Caki2 (cell line): ENCODE measurements around the gene CDH11. TPM values are rescaled to one million over a fixed set of nuclear protein-coding genes. Genes with fewer than 3 reads are reported as not detected.

ENCODE experiments used
- DNase-seq: peaks from one replicate; pipeline ENCODE4 v3.0.0-alpha.2; 2015; ENCODE audit warnings: low read depth
- in situ Hi-C: cut with HindIII; loops from 2 replicates; pipeline ENCODE4 v1.10.0; 2016; ENCODE audit warnings: low sequenced_read_pairs, low pct_unique_long_range_greater_than_20kb, mixed read lengths
- total RNA-seq: library from RNA; depleted of rRNA; stranded (reverse); fragments of >200 nt; shearing (Covaris generic); gene quantifications from 2 replicates; pipeline ENCODE4 v1.2.3, GENCODE V29; 2014; ENCODE audit warnings: low replicate concordance

CDH11 gene
- total RNA-seq, 1 experiment from 2014 or later = not detected

GRCh38 chr16:65003621-65004020 lies 118.2 kb downstream of the CDH11 start:
- in situ Hi-C loops = no loop called here

GRCh38 chr16:65002265-65002664 lies 119.6 kb downstream of the CDH11 start:
- in situ Hi-C loops = no loop called here
- no peak for DNase-seq

More at GRCh38 chr16:65003621-65004020, 118.2 kb downstream of the CDH11 start:
- DNase-seq = no peak

GRCh38 chr16:65000654-65001053 lies 121.2 kb downstream of the CDH11 start:
- in situ Hi-C loops = no loop called here
- DNase-seq = no peak

GRCh38 chr16:64997751-64998150 lies 124.1 kb downstream of the CDH11 start:
- in situ Hi-C loops = no loop called here
- DNase-seq = no peak

GRCh38 chr16:64997121-64997520 lies 124.7 kb downstream of the CDH11 start:
- DNase-seq = no peak
- in situ Hi-C loops = no loop called here

GRCh38 chr16:64996641-64997040 lies 125.2 kb downstream of the CDH11 start:
- in situ Hi-C loops = no loop called here
- no peak for DNase-seq

GRCh38 chr16:64993464-64993863 lies 128.4 kb downstream of the CDH11 start:
- no peak for DNase-seq
- in situ Hi-C loops = no loop called here

- DNase-seq = no peak
Observed at GRCh38 chr16:64991001-64991400, 130.9 kb downstream of the CDH11 start.

GRCh38 chr16:64990101-64990500 lies 131.8 kb downstream of the CDH11 start:
- DNase-seq = no peak
- in situ Hi-C loops = no loop called here

More at GRCh38 chr16:64991001-64991400, 130.9 kb downstream of the CDH11 start:
- in situ Hi-C loops = no loop called here

- in situ Hi-C loops = no loop called here
- no peak for DNase-seq
Observed at GRCh38 chr16:64989050-64989449, 132.8 kb downstream of the CDH11 start.

GRCh38 chr16:64983963-64984362 lies 137.9 kb downstream of the CDH11 start:
- peak; percentile 55 for DNase-seq
- in situ Hi-C loops = no loop called here

- DNase-seq = no peak
- in situ Hi-C loops = no loop called here
Observed at GRCh38 chr16:64983231-64983630, 138.6 kb downstream of the CDH11 start.

GRCh38 chr16:64982581-64982980 lies 139.3 kb downstream of the CDH11 start:
- DNase-seq = no peak
- in situ Hi-C loops = no loop called here

GRCh38 chr16:64981568-64982281 lies 140.1 kb downstream of the CDH11 start:
- in situ Hi-C loops = no loop called here
- DNase-seq = no peak

- DNase-seq = no peak
- in situ Hi-C loops = no loop called here
Observed at GRCh38 chr16:64977206-64977920, 144.5 kb downstream of the CDH11 start.

- DNase-seq = no peak
- in situ Hi-C loops = no loop called here
Observed at GRCh38 chr16:64975821-64976220, 146.0 kb downstream of the CDH11 start.

- in situ Hi-C loops = no loop called here
- no peak for DNase-seq
Observed at GRCh38 chr16:64974381-64974780, 147.5 kb downstream of the CDH11 start.

GRCh38 chr16:64973171-64973570 lies 148.7 kb downstream of the CDH11 start:
- DNase-seq = no peak
- in situ Hi-C loops = no loop called here

- in situ Hi-C loops = no loop called here
- no peak for DNase-seq
Observed at GRCh38 chr16:64971171-64971570, 150.7 kb downstream of the CDH11 start.

GRCh38 chr16:64969221-64969620 lies 152.6 kb downstream of the CDH11 start:
- no peak for DNase-seq
- in situ Hi-C loops = no loop called here
